HL-60/S4 treated with retinoic acid at 250 ng/mL for 4 days and 3 days (cell line): ENCODE data around the gene ABCA12.

Experiments
- in situ Hi-C: fragments of 300-500 bp; cut with MboI; formaldehyde crosslinking; loops from 2 replicates; pipeline ENCODE4 v1.7.0; 2022; ENCODE audit warnings: low sequenced_read_pairs

The ABCA12 gene

GRCh38 chr2:214966420-214966819 is 172.0 kb downstream of the ABCA12 start:
- in situ Hi-C loops, result no loop called here

DNA sequence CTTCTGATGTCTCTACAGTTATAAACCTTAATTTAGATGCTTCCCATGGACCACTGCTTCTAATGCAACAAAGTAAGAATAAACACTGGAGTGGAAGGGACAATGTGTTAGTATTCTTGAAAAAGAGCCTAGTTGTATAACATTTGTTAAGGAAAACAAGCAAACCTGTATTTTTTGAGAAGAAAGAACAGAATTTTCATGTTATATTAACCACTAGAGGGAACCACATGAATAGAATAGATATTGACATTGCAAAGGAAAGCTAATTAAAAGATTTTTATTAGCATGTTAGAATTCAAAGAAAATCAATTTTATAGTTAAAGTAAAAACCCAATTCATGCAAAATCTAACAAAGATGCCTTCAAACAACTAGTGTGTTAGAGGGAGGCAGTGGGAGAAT is 177.7 kb downstream of the ABCA12 start:
- in situ Hi-C loops, result no loop called here

DNA sequence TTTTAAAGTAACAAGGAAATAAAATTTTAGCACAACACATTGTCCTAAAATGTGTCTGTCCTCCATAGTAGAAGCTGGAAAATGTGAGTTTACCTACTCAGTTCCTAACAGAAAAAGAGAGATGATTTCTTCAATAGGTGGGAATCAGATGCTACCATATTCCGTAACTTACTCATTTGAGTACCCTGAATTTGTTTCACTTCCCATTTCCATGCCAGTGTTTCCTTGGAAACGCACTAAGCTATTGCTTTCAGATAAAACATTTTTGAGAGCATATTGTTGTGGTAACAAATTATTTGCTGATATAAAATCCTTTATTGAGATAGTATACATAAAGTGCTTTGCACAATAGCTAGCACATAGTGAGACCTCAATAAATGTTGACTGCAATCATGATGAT is 191.5 kb downstream of the ABCA12 start:
- in situ Hi-C loops, result no loop called here

GRCh38 chr2:214934006-214934405 is 204.4 kb downstream of the ABCA12 start:
- in situ Hi-C loops, result no loop called here

- in situ Hi-C loops, result no loop called here
Observed at GRCh38 chr2:214904634-214905033, 233.8 kb downstream of the ABCA12 start.

DNA sequence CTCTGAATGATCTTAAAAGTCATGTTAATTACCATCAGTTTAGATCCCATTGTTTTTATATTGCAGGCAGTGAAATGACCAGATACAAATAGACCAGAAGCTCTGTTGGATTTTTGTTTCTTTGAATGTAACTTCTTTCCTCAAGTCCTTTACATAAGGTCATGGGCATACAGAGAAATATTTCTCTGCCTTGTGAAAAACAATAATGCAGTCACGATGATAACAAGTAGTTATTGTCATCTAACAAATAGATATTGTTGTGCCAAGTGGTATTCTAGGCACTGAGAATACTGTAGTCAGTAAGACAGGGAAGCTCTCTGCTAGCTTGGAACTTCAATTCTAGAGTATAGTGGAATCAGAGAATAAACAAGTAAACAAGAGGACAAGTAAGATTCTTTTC is 234.2 kb downstream of the ABCA12 start:
- in situ Hi-C loops, result no loop called here

- in situ Hi-C loops, result no loop called here
Observed at GRCh38 chr2:214902286-214902685, 236.1 kb downstream of the ABCA12 start.

DNA sequence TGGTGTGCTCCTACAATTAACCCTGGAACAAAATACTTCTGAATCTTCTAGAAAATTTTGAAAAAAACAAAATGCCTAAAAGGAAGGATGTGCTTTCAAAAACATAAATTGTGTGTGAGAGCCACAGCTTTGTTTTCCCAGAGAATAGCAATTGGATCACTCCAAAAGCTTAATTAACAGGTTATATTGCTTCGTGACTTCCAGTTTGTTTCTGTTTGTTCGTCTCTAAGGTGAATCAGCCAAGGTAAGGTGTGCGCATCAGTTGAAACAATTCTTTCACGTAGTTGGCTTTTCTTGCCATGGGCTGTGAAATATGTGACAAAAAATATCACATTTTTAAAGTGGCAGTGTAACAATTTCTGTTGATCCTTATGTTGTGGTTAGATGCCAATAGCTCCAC is 238.7 kb downstream of the ABCA12 start:
- in situ Hi-C loops, result no loop called here

DNA sequence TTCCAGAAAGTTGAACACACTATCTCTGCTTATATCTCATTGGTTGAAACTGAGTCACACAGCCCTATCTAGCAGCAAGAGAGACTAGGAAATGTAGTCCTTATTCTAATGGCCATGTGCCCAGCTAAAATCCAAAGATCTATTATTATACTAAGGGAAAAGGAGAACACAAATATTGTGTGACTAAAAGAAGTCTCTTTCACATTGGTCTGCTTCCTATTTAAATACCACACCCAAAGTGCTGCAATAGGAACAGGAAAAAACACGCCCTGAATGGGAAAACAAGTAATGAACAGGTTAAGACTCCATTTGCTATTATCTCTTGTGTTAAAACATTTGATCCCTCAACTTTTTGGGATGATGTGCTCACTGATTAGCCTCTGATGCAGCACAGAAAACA is 242.2 kb downstream of the ABCA12 start:
- in situ Hi-C loops, result no loop called here

- in situ Hi-C loops, result no loop called here
Observed at GRCh38 chr2:214895469-214895868, 243.0 kb downstream of the ABCA12 start.

DNA sequence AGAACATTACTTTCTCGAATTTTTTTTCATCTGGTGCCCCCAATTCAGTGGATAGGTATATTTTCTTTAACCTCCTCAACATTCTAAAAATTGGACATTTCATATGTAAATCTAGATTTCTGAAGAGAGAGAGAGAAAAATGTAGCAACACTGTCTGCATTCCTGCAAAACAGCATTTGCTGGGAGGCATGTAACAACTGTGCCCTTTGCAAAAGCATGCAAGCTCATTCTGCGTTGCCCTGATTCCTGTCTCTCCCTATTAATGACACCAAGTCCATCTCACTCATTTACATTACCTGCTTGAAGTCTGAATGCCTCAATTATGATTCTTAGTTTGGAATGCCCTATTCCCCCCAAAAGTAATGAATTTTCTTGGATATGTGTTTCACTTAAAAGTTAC is 249.1 kb downstream of the ABCA12 start:
- in situ Hi-C loops, result no loop called here

DNA sequence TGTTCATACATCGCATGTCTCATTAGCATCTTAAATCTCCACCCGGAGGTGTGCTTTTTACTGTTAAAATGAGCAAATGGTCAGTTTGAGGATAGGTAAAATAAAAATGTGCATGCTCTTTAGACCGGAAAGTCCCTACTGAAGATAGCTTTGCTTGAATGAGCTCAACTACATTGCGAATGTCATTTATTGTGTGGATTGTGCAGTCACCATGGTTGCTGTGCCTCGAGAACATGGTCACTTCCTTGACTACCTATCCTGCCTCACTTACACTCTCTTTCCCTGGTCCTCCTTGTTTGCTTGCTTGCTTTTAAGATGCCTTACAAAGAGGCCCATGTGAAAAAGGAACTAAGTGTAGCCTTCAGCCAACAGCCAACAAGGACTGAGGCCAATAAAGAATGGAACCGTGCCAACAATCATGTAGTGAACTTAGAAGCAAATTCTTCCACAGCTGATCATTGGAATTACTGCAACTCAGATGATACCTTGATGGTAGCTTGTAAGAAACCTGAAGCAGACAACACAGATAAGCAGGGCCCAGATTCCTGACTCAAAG is 256.7 kb downstream of the ABCA12 start:
- in situ Hi-C loops, result no loop called here
